GM12891 (cell line): Measurements from ENCODE around the gene RAB35.
"Not testable (repeated sequence)": the region's sequence is repeated elsewhere in the genome, so short reads cannot be mapped to it uniquely, and the experiment has no call there.

Experiments
- PAX5 ChIP-seq: IDR thresholded peaks from 2 replicates; pipeline ENCODE4 v1.6.1; 2011; ENCODE audit warnings: low read length, moderate library complexity, mild to moderate bottlenecking; ENCODE audit not compliant: insufficient read depth, severe bottlenecking
- POLR2A ChIP-seq: IDR thresholded peaks from 2 replicates; pipeline ENCODE4 v1.6.1; 2011; ENCODE audit warnings: low read depth, low read length, control low read depth
- POLR2AphosphoS5 ChIP-seq: IDR thresholded peaks from 2 replicates; pipeline ENCODE4 v1.6.1; 2011; ENCODE audit warnings: low read depth, low read length, control low read depth
- POU2F2 ChIP-seq: IDR thresholded peaks from 2 replicates; pipeline ENCODE4 v1.6.1; 2011; ENCODE audit warnings: low read depth, mild to moderate bottlenecking, control low read depth, low read length, moderate library complexity
- SPI1 ChIP-seq: IDR thresholded peaks from 2 replicates; pipeline ENCODE4 v1.6.1; 2011; ENCODE audit warnings: low read depth, low read length, control low read depth
- TAF1 ChIP-seq: IDR thresholded peaks from 2 replicates; pipeline ENCODE4 v1.6.1; 2011; ENCODE audit warnings: low read depth, low read length, control low read depth

- TF ChIP-seq SPI1, POLR2AphosphoS5, POLR2A, TAF1, POU2F2, PAX5: not testable (repeated sequence)
Measured at GRCh38 chr12:120045367-120045766, 71.2 kb downstream of the RAB35 start.
